CD1c-positive myeloid dendritic cell (primary cell): Measurements from ENCODE around the gene POLR1A.

ENCODE experiments used
- DNase-seq: peaks from one replicate; pipeline ENCODE4 v3.0.0-alpha.2; 2016; ENCODE audit errors: extremely low spot score

POLR1A gene

GRCh38 chr2:85978883-85979780, 126.6 kb downstream of the POLR1A start:
- no peak for DNase-seq

- no peak for DNase-seq
Observed at GRCh38 chr2:85976106-85976920, 129.4 kb downstream of the POLR1A start.

- DNase-seq: no peak
Observed at GRCh38 chr2:85975581-85975980, 130.1 kb downstream of the POLR1A start.

DNA sequence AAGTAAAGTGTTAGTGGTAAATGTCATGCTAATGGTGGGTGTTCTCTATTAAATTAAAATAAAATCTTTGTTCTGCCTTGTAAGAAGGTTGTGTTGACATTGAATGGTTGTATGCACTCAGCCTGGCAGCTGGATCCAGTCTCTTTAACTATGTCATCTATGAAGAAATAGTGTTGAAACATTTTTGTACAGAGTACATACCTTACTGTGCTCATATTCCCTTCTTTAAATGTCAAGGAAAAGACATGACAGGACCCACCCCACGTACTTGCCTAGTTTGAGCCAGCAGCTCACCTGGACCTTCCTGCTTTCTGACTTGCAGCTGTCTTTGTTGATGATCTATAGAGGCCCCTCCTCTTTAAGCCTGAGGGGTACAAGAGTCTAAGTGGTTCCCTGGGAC, 131.3 kb downstream of the POLR1A start:
- DNase-seq: no peak

- DNase-seq: no peak
Observed at GRCh38 chr2:85972355-85972754, 133.3 kb downstream of the POLR1A start.

GRCh38 chr2:85971366-85971765, 134.3 kb downstream of the POLR1A start:
- DNase-seq: no peak
